Measurements from ENCODE around the gene TCL1A.

Gene TCL1A

DNA sequence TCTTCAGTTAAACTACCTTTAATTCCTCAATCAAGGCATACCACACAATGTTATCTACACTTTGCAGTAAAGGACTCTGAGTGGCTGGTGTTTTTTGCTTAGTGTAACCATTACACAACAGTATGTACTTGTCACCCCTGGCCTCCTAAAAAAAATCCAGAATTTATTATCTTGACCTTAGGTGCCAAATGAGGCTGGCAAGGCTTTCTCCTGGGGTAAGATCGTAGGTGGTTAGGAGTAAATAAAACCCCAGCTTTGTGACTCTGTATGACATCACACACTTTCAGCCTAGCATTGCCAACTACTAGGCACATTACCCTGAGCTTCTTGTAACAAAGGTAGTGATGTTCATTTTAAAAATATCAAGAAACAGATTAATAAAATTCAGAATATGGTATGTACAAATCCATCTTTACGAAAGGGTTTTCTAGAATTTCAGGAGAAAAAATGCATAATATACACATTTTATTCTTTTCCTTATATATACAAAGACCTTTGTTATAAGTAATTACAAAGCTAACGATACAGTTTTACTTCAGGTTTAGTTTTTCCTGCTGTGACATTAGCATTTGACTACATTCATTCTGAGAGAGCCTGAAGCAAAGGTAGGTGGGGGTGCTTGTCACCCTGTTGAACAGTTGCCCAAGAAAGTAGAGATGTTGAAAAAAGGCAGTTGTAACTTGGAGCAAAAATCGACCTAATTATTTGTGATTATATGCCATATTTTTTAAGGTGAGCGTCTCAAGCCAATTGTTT lies 13.5 kb downstream of the TCL1A start (continued):
- TF ChIP-seq, protein P1, sequence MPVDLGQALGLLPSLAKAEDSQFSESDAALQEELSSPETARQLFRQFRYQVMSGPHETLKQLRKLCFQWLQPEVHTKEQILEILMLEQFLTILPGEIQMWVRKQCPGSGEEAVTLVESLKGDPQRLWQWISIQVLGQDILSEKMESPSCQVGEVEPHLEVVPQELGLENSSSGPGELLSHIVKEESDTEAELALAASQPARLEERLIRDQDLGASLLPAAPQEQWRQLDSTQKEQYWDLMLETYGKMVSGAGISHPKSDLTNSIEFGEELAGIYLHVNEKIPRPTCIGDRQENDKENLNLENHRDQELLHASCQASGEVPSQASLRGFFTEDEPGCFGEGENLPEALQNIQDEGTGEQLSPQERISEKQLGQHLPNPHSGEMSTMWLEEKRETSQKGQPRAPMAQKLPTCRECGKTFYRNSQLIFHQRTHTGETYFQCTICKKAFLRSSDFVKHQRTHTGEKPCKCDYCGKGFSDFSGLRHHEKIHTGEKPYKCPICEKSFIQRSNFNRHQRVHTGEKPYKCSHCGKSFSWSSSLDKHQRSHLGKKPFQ (tag by site-specific recombination; IDR thresholded peaks at IDR 0.05) = no peak
- no peak for TF ChIP-seq ZNF239 (tag by site-specific recombination; IDR thresholded peaks at IDR 0.05)
- TF ChIP-seq ZBTB20 (tag by site-specific recombination; IDR thresholded peaks at IDR 0.05) = no peak
- TF ChIP-seq SETDB1 (IDR thresholded peaks at IDR 0.05; ENCODE audit: insufficient read length, low read length) = no peak
- TF ChIP-seq OVOL3 (tag by site-specific recombination; IDR thresholded peaks at IDR 0.05) = no peak
- TF ChIP-seq, protein P2, sequence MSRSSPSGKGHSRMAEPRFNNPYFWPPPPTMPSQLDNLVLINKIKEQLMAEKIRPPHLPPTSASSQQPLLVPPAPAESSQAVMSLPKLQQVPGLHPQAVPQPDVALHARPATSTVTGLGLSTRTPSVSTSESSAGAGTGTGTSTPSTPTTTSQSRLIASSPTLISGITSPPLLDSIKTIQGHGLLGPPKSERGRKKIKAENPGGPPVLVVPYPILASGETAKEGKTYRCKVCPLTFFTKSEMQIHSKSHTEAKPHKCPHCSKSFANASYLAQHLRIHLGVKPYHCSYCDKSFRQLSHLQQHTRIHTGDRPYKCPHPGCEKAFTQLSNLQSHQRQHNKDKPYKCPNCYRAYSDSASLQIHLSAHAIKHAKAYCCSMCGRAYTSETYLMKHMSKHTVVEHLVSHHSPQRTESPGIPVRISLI (tag by site-specific recombination; IDR thresholded peaks at IDR 0.05) = peak; percentile 73
- TF ChIP-seq ZNF37A (tag by site-specific recombination; IDR thresholded peaks at IDR 0.05) = no peak
- TF ChIP-seq, protein P3, sequence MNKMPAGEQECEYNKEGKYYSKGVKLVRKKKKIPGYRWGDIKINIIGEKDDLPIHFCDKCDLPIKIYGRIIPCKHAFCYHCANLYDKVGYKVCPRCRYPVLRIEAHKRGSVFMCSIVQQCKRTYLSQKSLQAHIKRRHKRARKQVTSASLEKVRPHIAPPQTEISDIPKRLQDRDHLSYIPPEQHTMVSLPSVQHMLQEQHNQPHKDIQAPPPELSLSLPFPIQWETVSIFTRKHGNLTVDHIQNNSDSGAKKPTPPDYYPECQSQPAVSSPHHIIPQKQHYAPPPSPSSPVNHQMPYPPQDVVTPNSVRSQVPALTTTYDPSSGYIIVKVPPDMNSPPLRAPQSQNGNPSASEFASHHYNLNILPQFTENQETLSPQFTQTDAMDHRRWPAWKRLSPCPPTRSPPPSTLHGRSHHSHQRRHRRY (tag by site-specific recombination; IDR thresholded peaks at IDR 0.05) = no peak
- peak; percentile 69 for TF ChIP-seq ZFHX2 (tag by site-specific recombination; conservative IDR thresholded peaks at IDR 0.05)
- no peak for TF ChIP-seq ZNF558 (tag by site-specific recombination; IDR thresholded peaks at IDR 0.05)
- TF ChIP-seq ZFP69B (tag by site-specific recombination; IDR thresholded peaks at IDR 0.05) = no peak
- TF ChIP-seq, protein P4, sequence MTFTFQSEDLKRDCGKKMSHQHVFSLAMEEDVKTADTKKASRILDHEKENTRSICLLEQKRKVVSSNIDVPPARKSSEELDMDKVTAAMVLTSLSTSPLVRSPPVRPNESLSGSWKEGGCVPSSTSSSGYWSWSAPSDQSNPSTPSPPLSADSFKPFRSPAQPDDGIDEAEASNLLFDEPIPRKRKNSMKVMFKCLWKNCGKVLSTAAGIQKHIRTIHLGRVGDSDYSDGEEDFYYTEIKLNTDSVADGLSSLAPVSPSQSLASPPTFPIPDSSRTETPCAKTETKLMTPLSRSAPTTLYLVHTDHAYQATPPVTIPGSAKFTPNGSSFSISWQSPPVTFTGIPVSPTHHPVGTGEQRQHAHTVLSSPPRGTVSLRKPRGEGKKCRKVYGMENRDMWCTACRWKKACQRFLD (tag by site-specific recombination; IDR thresholded peaks at IDR 0.05) = no peak
- TF ChIP-seq ZIC2 (tag by site-specific recombination; IDR thresholded peaks at IDR 0.05) = peak; percentile 70
- no peak for TF ChIP-seq KLF8 (tag by site-specific recombination; IDR thresholded peaks at IDR 0.05)
- TF ChIP-seq ZNF23 (tag by site-specific recombination; IDR thresholded peaks at IDR 0.05; ENCODE audit: borderline replicate concordance) = no peak
- peak; percentile 54 for TF ChIP-seq GLIS1 (tag by site-specific recombination; IDR thresholded peaks at IDR 0.05)
- TF ChIP-seq ZNF664 (tag by site-specific recombination; IDR thresholded peaks at IDR 0.05) = no peak
- TF ChIP-seq ZNF121 (tag by site-specific recombination; IDR thresholded peaks at IDR 0.05) = no peak
- TF ChIP-seq, protein P5, sequence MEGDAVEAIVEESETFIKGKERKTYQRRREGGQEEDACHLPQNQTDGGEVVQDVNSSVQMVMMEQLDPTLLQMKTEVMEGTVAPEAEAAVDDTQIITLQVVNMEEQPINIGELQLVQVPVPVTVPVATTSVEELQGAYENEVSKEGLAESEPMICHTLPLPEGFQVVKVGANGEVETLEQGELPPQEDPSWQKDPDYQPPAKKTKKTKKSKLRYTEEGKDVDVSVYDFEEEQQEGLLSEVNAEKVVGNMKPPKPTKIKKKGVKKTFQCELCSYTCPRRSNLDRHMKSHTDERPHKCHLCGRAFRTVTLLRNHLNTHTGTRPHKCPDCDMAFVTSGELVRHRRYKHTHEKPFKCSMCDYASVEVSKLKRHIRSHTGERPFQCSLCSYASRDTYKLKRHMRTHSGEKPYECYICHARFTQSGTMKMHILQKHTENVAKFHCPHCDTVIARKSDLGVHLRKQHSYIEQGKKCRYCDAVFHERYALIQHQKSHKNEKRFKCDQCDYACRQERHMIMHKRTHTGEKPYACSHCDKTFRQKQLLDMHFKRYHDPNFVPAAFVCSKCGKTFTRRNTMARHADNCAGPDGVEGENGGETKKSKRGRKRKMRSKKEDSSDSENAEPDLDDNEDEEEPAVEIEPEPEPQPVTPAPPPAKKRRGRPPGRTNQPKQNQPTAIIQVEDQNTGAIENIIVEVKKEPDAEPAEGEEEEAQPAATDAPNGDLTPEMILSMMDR (tag by site-specific recombination; IDR thresholded peaks at IDR 0.05) = no peak
- TF ChIP-seq, protein P6, sequence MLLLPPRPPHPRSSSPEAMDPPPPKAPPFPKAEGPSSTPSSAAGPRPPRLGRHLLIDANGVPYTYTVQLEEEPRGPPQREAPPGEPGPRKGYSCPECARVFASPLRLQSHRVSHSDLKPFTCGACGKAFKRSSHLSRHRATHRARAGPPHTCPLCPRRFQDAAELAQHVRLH (tag by site-specific recombination; IDR thresholded peaks at IDR 0.05) = 0 out of 2 replicates have a peak, but pooled peaks have one; percentile 40
- TF ChIP-seq, protein P7, sequence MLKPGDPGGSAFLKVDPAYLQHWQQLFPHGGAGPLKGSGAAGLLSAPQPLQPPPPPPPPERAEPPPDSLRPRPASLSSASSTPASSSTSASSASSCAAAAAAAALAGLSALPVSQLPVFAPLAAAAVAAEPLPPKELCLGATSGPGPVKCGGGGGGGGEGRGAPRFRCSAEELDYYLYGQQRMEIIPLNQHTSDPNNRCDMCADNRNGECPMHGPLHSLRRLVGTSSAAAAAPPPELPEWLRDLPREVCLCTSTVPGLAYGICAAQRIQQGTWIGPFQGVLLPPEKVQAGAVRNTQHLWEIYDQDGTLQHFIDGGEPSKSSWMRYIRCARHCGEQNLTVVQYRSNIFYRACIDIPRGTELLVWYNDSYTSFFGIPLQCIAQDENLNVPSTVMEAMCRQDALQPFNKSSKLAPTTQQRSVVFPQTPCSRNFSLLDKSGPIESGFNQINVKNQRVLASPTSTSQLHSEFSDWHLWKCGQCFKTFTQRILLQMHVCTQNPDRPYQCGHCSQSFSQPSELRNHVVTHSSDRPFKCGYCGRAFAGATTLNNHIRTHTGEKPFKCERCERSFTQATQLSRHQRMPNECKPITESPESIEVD (tag by site-specific recombination; IDR thresholded peaks at IDR 0.05) = peak; percentile 94
- no peak for TF ChIP-seq ZNF302 (tag by site-specific recombination; IDR thresholded peaks at IDR 0.05; ENCODE audit: low read depth)
- no peak for TF ChIP-seq ZNF155 (tag by site-specific recombination; IDR thresholded peaks at IDR 0.05)
- TF ChIP-seq, protein P8, sequence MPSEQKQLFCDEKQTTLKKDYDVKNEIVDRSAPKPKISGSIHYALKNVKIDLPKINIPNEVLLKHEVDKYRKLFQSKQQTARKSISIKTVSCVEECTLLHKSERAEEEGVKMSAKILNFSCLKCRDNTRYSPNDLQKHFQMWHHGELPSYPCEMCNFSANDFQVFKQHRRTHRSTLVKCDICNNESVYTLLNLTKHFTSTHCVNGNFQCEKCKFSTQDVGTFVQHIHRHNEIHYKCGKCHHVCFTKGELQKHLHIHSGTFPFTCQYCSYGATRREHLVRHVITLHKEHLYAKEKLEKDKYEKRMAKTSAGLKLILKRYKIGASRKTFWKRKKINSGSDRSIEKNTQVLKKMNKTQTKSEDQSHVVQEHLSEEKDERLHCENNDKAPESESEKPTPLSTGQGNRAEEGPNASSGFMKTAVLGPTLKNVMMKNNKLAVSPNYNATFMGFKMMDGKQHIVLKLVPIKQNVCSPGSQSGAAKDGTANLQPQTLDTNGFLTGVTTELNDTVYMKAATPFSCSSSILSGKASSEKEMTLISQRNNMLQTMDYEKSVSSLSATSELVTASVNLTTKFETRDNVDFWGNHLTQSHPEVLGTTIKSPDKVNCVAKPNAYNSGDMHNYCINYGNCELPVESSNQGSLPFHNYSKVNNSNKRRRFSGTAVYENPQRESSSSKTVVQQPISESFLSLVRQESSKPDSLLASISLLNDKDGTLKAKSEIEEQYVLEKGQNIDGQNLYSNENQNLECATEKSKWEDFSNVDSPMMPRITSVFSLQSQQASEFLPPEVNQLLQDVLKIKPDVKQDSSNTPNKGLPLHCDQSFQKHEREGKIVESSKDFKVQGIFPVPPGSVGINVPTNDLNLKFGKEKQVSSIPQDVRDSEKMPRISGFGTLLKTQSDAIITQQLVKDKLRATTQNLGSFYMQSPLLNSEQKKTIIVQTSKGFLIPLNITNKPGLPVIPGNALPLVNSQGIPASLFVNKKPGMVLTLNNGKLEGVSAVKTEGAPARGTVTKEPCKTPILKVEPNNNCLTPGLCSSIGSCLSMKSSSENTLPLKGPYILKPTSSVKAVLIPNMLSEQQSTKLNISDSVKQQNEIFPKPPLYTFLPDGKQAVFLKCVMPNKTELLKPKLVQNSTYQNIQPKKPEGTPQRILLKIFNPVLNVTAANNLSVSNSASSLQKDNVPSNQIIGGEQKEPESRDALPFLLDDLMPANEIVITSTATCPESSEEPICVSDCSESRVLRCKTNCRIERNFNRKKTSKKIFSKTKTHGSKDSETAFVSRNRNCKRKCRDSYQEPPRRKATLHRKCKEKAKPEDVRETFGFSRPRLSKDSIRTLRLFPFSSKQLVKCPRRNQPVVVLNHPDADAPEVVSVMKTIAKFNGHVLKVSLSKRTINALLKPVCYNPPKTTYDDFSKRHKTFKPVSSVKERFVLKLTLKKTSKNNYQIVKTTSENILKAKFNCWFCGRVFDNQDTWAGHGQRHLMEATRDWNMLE (tag by site-specific recombination; conservative IDR thresholded peaks at IDR 0.05; ENCODE audit: low read depth) = no peak
- TF ChIP-seq ZSCAN16 (tag by site-specific recombination; IDR thresholded peaks at IDR 0.05) = no peak
- TF ChIP-seq ZNF221 (tag by site-specific recombination; IDR thresholded peaks at IDR 0.05; ENCODE audit: borderline replicate concordance) = no peak
